A549 (cell line): ENCODE measurements around the gene MCM3AP. TPM values are rescaled to one million over a fixed set of nuclear protein-coding genes. Genes with fewer than 3 reads are reported as not detected.

ENCODE experiments used
- ATAC-seq, 2 experiments: fragments of 200-7000 bp in 1 of 2; fragments of >200 bp in 1 of 2; cut with Nextera tagmentation in 1 of 2; cut with Tn5 transposase in 1 of 2; 3 replicates each; pipeline versions ENCODE4 v1.8.0 to v1.9.1; 2018 to 2020; ENCODE audit warnings: mild to moderate bottlenecking in 1 of 2, moderate library complexity in 1 of 2
- CTCF ChIA-PET: fragments of 300-600 bp; sonication (Branson Sonifier 250); formaldehyde crosslinking; extraction: SDS; loops from one replicate; lab custom pipeline; 2021; ENCODE audit warnings: antibody characterized with exemption, inconsistent platforms; lab: Yijun Ruan, JAX
- POLR2A ChIA-PET: fragments of 350-600 bp; formaldehyde crosslinking; extraction: SDS; loops from one replicate; lab custom pipeline; 2021; ENCODE audit warnings: antibody characterized with exemption, inconsistent platforms; lab: Yijun Ruan, JAX
- DNase-seq, 2 experiments: peaks; one replicate each; pipeline versions ENCODE4 v3.0.0 to v3.0.0-alpha.2; 2011 to 2016; ENCODE audit warnings: low read depth in 1 of 2, low spot score in 1 of 2
- FAIRE-seq: peaks from 2 replicates; lab custom pipeline; 2011; peaks lifted over from hg19 to GRCh38; lab: Jason Lieb, UNC
- H3K27ac ChIP-seq, 2 experiments: fragments of >200 bp; sonication (Bioruptor Twin); formaldehyde crosslinking; 3 replicates each; pipeline ENCODE4 v1.5.1; 2016 to 2017
- H3K4me1 ChIP-seq: fragments of >200 bp; sonication (Bioruptor Twin); formaldehyde crosslinking; 3 replicates; pipeline ENCODE4 v1.6.1; 2016
- H3K4me2 ChIP-seq: fragments of >200 bp; sonication (Bioruptor Twin); formaldehyde crosslinking; 3 replicates; pipeline ENCODE4 v1.6.1; 2016
- H3K4me3 ChIP-seq: fragments of >200 bp; sonication (Bioruptor Twin); formaldehyde crosslinking; 3 replicates; pipeline ENCODE4 v1.5.1; 2016
- H3K9me3 ChIP-seq: fragments of >200 bp; sonication (Bioruptor Twin); formaldehyde crosslinking; 3 replicates; pipeline ENCODE4 v1.6.1; 2016
- BCL3 ChIP-seq: fragments of >200 bp; sonication (Bioruptor Twin); formaldehyde crosslinking; IDR thresholded peaks from 3 replicates; pipeline ENCODE4 v1.6.1; 2016
- BHLHE40 ChIP-seq: IDR thresholded peaks from 2 replicates; pipeline ENCODE4 v1.6.1; 2012; ENCODE audit warnings: low read depth, low read length, inconsistent platforms
- CTCF ChIP-seq: fragments of >200 bp; sonication (Bioruptor Twin); formaldehyde crosslinking; IDR thresholded peaks from 3 replicates; pipeline ENCODE4 v1.5.1; 2016
- EP300 ChIP-seq, 2 experiments: fragments of >200 bp; sonication (Bioruptor Twin); formaldehyde crosslinking; IDR thresholded peaks; 2 replicates in 1 of 2; 3 replicates in 1 of 2; pipeline ENCODE4 v1.6.1; 2016 to 2017
- FOSL2 ChIP-seq, 2 experiments: fragments of 450-650 bp in 1 of 2; fragments of >200 bp in 1 of 2; sonication (Bioruptor Twin) in 1 of 2; formaldehyde crosslinking; IDR thresholded peaks; 2 replicates each; pipeline versions ENCODE4 v1.5.0 to v1.6.1; 2016 to 2020; ENCODE audit warnings: mild to moderate bottlenecking in 1 of 2, moderate library complexity in 1 of 2
- HES2 ChIP-seq: fragments of >200 bp; sonication (Bioruptor Twin); formaldehyde crosslinking; IDR thresholded peaks from 2 replicates; pipeline ENCODE4 v1.6.1; 2016
- HMGXB4 ChIP-seq: fragments of 250-450 bp; sonication (Bioruptor Pico); IDR thresholded peaks from 2 replicates; pipeline ENCODE4 v1.5.0; 2021; ENCODE audit warnings: mild to moderate bottlenecking, moderate library complexity, borderline replicate concordance
- MAZ ChIP-seq: fragments of 150-350 bp; IDR thresholded peaks from 2 replicates; pipeline ENCODE4 v1.6.1; 2014; ENCODE audit warnings: antibody characterized with exemption, low read depth, low read length, borderline replicate concordance
- MYC ChIP-seq: IDR thresholded peaks from 2 replicates; pipeline ENCODE4 v1.6.1; 2012; ENCODE audit warnings: mild to moderate bottlenecking, inconsistent platforms, low read length, improper control_type of control experiment, borderline replicate concordance
- RAD21 ChIP-seq, 2 experiments: fragments of >200 bp in 1 of 2; sonication (Bioruptor Twin) in 1 of 2; formaldehyde crosslinking in 1 of 2; IDR thresholded peaks in 1 of 2; conservative IDR thresholded peaks in 1 of 2; 2 replicates in 1 of 2; 3 replicates in 1 of 2; pipeline ENCODE4 v1.6.1; 2012 to 2018; ENCODE audit warnings: inconsistent platforms in 1 of 2
- SMC3 ChIP-seq: fragments of >200 bp; sonication (Bioruptor Twin); formaldehyde crosslinking; IDR thresholded peaks from 3 replicates; pipeline ENCODE4 v1.6.1; 2018; ENCODE audit warnings: inconsistent platforms
- TFCP2L1 ChIP-seq: fragments of 250-450 bp; sonication (Bioruptor Pico); IDR thresholded peaks from 2 replicates; pipeline ENCODE4 v1.5.0; 2021; ENCODE audit warnings: mild to moderate bottlenecking
- ZFP36 ChIP-seq: fragments of 450-650 bp; IDR thresholded peaks from 2 replicates; pipeline ENCODE4 v1.6.1; 2014; ENCODE audit warnings: borderline replicate concordance; ENCODE audit not compliant: partially characterized antibody
- WGBS: methylation state at CpG from one replicate; pipeline ENCODE4 v1.1.6; 2017; ENCODE audit errors: missing lambda C conversion rate; 5-methylcytosine and 5-hydroxymethylcytosine counted together
- polyA plus RNA-seq, 4 experiments: library from polyadenylated mRNA; depleted of rRNA in 3 of 4; stranded (reverse); fragments of >200 nt; fragmentation: RNase III in 1 of 4; extraction: RNeasy Plus Mini Kit Qiagen cat#74134 plus additional on column Dnase treatment in 1 of 4; gene quantifications; 2 replicates in 3 of 4; 3 replicates in 1 of 4; pipeline ENCODE4 v1.2.3, GENCODE V29; 2011 to 2017
- TF ChIP-seq, protein P1 (sequence below): fragments of 150-350 bp; IDR thresholded peaks from 2 replicates; pipeline ENCODE4 v1.6.1; 2014; ENCODE audit warnings: low read depth, mild to moderate bottlenecking, low read length

Gene MCM3AP
- polyA plus RNA-seq, 2 of the 4 experiments (the other 2 are of a cell fraction) = 41.2 to 43.6 TPM

GRCh38 chr21:46318464-46318845 is 33.0 kb upstream of the MCM3AP start:
- ChIA-PET CTCF (no interaction called here), POLR2A (no interaction called here)
- TF ChIP-seq BCL3 = no peak
- TF ChIP-seq BHLHE40 = no peak
- no peak for TF ChIP-seq HMGXB4 (CRISPR knock-in tag)
- no peak for TF ChIP-seq EP300 (IDR thresholded peaks at IDR 0.05)
- no peak for TF ChIP-seq ZFP36
- no peak for TF ChIP-seq MYC
- FAIRE-seq (no peak), ATAC-seq (no peak), DNase-seq (no peak)
- H3K4me1 ChIP-seq = peaks cover 12% of the 10 kb centered on the region; the same call in 2 of the 3 replicates
- 100% methylated on average over 2 of the region's 4 CpGs for WGBS
- no peak overlapping the region for H3K4me3 ChIP-seq
- no peaks in the 10 kb centered on the region for H3K9me3 ChIP-seq
- no peak overlapping the region for H3K4me2 ChIP-seq
- no peak overlapping the region for H3K27ac ChIP-seq

DNA sequence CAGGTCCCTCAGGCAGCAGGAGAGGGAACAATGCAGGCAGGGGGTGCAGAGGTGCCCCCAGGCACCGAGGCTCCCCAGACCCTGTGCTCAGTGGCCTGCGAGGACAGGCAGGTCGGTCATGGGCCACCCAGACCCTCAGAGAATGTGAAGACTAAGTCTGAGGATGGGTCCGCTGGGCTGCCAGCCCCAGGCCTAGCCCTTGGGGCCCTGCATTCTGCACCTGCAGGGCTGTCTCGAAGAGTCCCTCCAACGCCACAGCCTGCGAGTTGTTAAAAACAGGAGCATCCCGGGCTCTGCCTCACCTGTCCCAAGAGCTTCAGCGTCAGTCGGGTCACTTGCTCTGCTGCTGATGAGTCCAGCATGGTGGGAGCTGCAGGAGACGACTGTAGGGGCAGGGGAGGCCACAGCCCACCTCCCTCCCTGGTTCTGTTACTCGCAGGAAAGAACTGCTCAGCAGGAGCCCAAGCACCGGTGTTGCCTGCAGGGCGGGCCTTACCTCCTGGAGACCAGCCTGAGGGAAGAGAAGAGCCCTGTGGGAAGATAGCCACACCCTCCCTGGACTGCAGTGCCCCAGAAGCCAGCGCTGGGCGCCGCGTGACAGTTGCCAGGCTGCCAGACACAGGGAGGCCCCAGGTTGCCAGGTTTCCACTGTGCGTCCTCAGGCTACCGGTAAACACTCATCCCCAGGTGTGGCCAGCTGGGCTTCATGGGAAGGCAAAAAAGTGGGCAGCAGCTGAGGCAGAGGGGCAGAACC is 32.5 kb upstream of the MCM3AP start:
- ATAC-seq = no peak; a peak in 1 of 6 replicates
- Histone ChIP-seq H3K4me1 (peaks cover 12% of the 10 kb centered on the region; the same call in 2 of the 3 replicates), H3K9me3 (no peaks in the 10 kb centered on the region), H3K27ac (no peak overlapping the region), H3K4me3 (no peak overlapping the region), H3K4me2 (no peak overlapping the region)
- no peak for FAIRE-seq
- no peak for DNase-seq
- ChIA-PET POLR2A (no interaction called here), CTCF (no interaction called here)
- TF ChIP-seq EP300 (IDR thresholded peaks at IDR 0.05) = no peak
- no peak for TF ChIP-seq FOSL2 (IDR thresholded peaks at IDR 0.05)
- no peak for TF ChIP-seq FOSL2 (CRISPR knock-in tag; IDR thresholded peaks at IDR 0.05)
- no peak for TF ChIP-seq HES2
- TF ChIP-seq MAZ = no peak
- TF ChIP-seq CTCF = no peak
- no peak for TF ChIP-seq RAD21 (conservative IDR thresholded peaks at IDR 0.05 in 1 of 2, IDR thresholded peaks at IDR 0.05 in 1 of 2)
- TF ChIP-seq, protein P1, sequence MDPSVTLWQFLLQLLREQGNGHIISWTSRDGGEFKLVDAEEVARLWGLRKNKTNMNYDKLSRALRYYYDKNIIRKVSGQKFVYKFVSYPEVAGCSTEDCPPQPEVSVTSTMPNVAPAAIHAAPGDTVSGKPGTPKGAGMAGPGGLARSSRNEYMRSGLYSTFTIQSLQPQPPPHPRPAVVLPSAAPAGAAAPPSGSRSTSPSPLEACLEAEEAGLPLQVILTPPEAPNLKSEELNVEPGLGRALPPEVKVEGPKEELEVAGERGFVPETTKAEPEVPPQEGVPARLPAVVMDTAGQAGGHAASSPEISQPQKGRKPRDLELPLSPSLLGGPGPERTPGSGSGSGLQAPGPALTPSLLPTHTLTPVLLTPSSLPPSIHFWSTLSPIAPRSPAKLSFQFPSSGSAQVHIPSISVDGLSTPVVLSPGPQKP = no peak
- TF ChIP-seq SMC3 = no peak
- TF ChIP-seq TFCP2L1 = no peak
- 100% methylated on average over 1 of the region's 20 CpGs for WGBS
